RPMI7951 (cell line): ENCODE data around the gene PGAM4. TPM values are rescaled to one million over a fixed set of nuclear protein-coding genes. Genes with fewer than 3 reads are reported as not detected.
"Not testable (repeated sequence)": the region's sequence is repeated elsewhere in the genome, so short reads cannot be mapped to it uniquely, and the experiment has no call there.

Experiments used
- DNase-seq: peaks from one replicate; pipeline ENCODE4 v3.0.0-alpha.2; 2012; ENCODE audit warnings: low read depth
- total RNA-seq: library from RNA; depleted of rRNA; stranded (reverse); fragments of >200 nt; shearing (Covaris generic); gene quantifications from 2 replicates; pipeline ENCODE4 v1.2.3, GENCODE V29; 2014; rRNA removed

The PGAM4 gene
- total RNA-seq, 1 experiment from 2014 or later, result not detected

- no peak for DNase-seq
These were observed 43.7 kb downstream of the PGAM4 start for GRCh38 chrX:77925764-77926163.

- DNase-seq, result no peak
These were observed 45.0 kb downstream of the PGAM4 start for GRCh38 chrX:77924320-77924859.

- DNase-seq, result no peak
These were observed 46.7 kb downstream of the PGAM4 start for GRCh38 chrX:77922787-77923186.

GRCh38 chrX:77919370-77919769 lies 50.1 kb downstream of the PGAM4 start:
- not testable (repeated sequence) for DNase-seq

GRCh38 chrX:77918568-77918967 lies 50.9 kb downstream of the PGAM4 start:
- DNase-seq, result peak; percentile 28

Other genes with a start within 250 kb of the PGAM4 start
- 48.9 and 82.6 TPM in 2 replicates for gene ATRX, start 183.4 kb downstream of the PGAM4 start, total RNA-seq
- 130 and 164 TPM in 2 replicates for gene MAGT1, start 74.2 kb downstream of the PGAM4 start, total RNA-seq
- gene COX7B, start 70.2 kb downstream of the PGAM4 start, total RNA-seq, result 915 and 1,058 TPM in 2 replicates
- gene ATP7A, start 58.9 kb downstream of the PGAM4 start, total RNA-seq, result 14.1 and 15.0 TPM in 2 replicates
- gene PGK1, start 134.6 kb upstream of the PGAM4 start, total RNA-seq, result 1,280 and 1,342 TPM in 2 replicates
- gene TAF9B, start 170.0 kb upstream of the PGAM4 start, total RNA-seq, result 34.2 and 47.3 TPM in 2 replicates